Activated T-helper 1 cell treated with Interleukin-2 at 50 U/mL for 16 hours (primary cell): ENCODE results near the gene RER1.
"Not testable (repeated sequence)": the region's sequence is repeated elsewhere in the genome, so short reads cannot be mapped to it uniquely, and the experiment has no call there.

Source experiments
- DNase-seq: peaks from one replicate; pipeline ENCODE4 v3.0.0-alpha.2; 2020; ENCODE audit warnings: low read depth

RER1 gene

GRCh38 chr1:2427976-2428375, 36.3 kb downstream of the RER1 start:
- no peak for DNase-seq

DNA sequence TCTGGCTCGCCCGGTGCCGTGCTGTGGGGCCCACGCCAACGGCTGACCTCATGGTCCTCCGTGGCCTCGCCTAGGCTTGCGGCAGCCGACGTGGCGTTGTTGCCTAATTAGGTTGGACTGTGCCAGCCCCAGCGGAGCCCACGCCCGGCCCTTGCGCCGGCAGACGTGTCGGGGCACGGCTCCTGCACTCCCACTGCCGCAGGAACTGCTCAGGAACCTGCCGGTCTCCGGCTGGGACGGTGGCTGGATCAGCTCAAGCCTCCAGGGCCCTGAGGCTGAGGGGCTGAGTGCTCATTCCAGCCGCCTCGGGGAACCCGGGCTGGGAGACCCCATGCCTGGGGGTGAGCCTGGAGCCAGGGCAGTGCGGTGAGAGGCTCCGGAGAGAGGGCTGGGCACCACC, 36.8 kb downstream of the RER1 start:
- no peak for DNase-seq

GRCh38 chr1:2429780-2430591, 38.3 kb downstream of the RER1 start:
- DNase-seq, result no peak

- DNase-seq, result no peak
Observed at GRCh38 chr1:2430592-2430973, 38.9 kb downstream of the RER1 start.

- DNase-seq, result no peak
Observed at GRCh38 chr1:2431103-2431502, 39.5 kb downstream of the RER1 start.

GRCh38 chr1:2431518-2431917, 39.9 kb downstream of the RER1 start:
- DNase-seq, result no peak

GRCh38 chr1:2432441-2432844, 40.8 kb downstream of the RER1 start:
- no peak for DNase-seq

DNA sequence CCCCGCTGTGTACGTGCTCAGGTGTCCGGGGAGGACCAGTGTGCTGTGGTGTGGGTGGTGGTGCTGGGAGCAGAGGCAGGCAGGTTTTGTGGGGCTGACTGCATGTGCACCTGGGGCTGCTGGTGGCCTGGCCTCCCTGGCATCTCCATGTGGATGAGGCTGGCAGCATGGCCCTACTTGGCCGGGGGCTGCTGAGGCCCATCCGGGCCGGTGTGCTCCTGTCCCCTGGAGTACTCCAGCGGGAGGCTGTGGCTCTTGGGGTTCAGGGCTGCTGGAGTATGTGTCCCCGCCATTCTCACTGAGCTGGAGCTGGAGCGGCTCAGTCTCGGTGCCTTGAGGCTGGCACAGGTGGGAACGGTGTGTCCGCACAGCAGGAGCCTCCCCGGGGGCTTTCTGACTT, 41.6 kb downstream of the RER1 start:
- no peak for DNase-seq

DNA sequence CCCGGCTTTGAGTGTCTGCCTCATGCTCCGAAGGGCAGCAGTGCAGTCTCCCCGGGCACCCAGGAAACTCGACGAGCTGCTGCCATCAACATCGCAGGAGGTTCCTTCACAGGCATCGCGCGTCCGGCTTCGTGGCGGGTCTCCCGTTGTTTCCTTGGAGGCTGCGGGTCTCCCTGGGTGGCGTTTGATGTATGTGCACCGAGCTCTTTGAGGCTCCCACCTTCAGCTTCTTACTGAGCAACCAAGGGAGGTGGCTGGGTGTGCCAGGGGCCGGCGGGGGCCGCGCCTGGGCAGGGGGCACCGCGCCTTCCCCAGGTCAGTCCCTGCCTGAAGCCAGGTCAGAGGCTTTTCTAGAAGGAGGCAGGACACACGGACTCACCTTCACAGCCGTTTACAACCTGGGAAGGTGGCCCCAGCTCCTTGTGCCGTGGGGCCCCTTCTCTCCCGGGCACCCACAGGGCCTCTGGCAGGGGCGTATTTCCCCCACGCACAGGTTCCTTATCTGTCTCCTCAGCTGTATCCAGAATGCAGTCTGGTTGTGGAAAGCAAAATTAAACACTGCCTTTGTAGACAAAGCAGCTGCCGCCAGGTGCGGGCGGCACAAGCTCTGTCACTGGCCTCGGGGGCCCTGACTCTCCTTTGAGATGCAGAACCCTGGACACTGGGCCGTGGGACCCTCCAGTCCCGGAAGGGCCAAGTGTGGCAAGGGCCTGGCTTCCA, 42.5 kb downstream of the RER1 start:
- DNase-seq, result no peak

GRCh38 chr1:2435091-2435490, 43.5 kb downstream of the RER1 start:
- DNase-seq, result no peak

DNA sequence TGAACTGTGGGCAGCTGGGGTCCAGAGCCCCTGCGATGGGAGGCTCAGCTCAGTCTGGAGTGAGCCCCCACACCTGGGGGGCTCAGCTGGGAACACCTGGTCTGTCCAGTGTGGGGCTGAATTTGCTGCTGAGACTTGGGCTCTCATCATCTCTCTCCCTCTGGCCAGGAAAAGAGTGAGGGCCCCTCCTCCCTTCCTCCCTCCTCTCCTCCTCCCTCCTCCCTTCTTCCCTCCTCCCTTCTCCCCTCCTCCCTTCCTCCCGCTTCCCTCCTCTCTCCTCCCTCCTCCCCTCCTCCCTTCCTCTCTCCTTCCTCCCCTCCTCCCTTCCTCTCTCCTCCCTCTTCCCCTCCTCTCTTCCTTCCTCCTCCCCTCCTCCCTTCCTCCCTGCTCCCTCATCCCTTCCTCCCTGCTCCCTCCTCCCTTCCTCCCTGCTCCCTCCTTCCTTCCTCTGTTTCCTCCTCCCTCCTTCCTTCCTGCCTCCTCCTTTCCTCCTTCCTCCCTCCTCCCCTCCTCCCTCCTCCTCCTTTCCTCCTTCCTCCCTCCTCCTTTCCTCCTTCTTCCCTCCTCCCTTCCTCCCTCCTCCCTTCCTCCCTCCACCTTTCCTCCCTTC, 44.2 kb downstream of the RER1 start:
- no peak for DNase-seq

GRCh38 chr1:2436876-2437275, 45.2 kb downstream of the RER1 start:
- DNase-seq, result no peak

DNA sequence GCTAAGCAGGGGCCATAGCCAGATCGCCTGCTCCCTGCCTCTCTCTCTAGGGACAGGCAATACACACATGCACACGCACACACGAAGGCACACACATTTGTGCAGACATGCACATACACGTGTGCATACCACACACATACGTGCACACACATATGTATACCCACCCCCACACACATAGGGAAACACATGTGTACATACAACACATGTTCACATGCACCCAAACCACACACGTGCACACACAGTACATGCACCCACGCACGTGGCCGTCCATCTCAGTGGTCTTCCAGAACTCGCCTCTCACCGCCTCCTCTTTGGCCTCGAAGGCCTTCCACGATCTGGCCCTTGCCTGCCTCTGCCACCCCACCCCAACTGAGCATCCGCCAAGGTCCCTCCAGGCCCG, 46.0 kb downstream of the RER1 start:
- no peak for DNase-seq

DNA sequence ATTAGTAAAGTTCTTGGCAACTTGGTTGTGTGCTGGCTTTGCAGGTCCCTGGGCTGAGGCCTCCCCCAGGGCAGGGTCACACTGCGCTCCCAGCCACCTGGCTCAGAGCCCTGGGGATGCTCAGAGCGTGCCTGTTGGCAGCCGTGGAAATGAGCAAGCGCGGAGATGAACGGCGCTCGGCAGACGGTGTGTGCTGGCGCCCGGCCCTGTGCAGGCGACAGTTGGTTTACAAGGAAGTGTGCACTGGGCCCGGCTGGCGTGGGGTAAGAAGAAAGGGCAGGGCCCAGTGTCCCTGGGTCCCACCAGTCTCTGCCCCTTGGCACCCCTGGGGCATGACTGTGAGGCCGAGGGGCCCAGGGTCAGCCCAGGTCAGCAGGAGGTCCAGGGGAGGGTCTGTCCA, 46.4 kb downstream of the RER1 start:
- DNase-seq, result no peak

- no peak for DNase-seq
Observed at GRCh38 chr1:2438641-2439040, 47.0 kb downstream of the RER1 start.

- DNase-seq, result no peak
Observed at GRCh38 chr1:2439369-2439768, 47.7 kb downstream of the RER1 start.

- DNase-seq, result not testable (repeated sequence)
Observed at GRCh38 chr1:2440346-2440745, 48.7 kb downstream of the RER1 start.

GRCh38 chr1:2441746-2442145, 50.1 kb downstream of the RER1 start:
- no peak for DNase-seq

DNA sequence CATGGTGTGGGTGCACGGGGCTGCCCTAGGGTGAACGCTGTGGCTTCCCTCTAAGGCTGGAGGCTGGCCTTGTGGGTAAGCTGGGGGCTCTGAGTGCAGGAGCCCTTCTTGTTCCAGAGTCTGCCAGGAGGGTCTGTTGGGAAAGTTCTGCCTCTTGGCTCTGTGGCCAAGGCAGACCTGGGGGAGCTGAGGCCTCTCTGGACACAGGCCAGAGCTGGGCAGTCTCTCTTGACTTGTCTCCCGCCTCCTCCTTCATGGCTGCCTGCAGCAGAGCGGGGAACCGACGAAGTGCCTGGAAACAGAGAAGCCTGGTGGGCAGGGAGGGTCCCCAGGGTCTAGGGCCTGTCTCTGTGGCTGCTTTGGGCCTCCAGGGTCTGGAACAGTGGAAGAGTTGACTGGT, 51.0 kb downstream of the RER1 start:
- no peak for DNase-seq

DNA sequence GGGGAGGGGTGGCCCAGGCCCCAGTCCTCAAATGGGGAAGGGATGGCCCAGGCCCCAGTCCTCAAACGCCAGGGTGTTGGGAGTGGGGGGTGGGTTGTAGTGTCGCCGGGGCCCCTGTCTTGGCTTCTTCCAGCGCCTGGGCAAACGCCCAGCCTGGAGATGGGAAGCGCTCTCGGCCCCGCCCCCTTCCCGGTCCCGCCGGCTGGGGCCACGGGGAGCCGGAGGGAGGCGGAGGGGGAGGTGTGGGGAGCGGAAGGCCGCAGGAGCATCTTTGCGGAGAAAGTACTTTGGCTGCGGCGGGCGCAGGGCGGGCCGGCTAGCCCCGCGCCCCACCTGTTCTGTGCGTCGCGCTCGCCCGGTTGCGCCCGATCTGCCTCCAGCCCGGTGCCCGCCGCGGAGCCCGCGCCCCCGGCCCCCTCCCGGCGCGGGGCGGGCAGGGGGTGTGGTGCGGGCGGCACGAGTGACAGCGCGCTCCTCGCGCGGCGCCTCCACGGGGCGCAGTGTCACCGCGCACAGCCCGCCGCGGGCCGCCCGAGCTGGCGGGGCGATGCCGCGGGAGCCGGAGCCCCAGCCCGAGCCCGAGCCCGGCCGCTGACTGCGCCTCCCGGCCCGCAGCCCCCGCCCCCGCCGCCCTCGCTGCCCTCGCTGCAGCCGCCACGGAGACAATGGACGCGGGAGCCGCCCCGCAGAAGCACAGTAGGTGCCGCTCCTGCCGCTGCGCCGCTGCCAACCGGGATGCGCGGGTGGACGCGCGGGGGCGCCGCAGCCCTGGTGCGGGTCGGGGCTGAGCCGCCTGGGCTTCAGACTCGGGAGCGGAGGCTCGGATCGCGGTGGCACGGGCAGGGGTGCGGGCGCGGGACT, 51.9 kb downstream of the RER1 start:
- no peak for DNase-seq

- DNase-seq, result no peak
Observed at GRCh38 chr1:2444138-2444591, 52.5 kb downstream of the RER1 start.

GRCh38 chr1:2445162-2445822, 53.7 kb downstream of the RER1 start:
- DNase-seq, result no peak
